K562 (cell line): ENCODE data around the gene CD46. TPM values are rescaled to one million over a fixed set of nuclear protein-coding genes. Genes with fewer than 3 reads are reported as not detected.

Experiments used
- ASH1L ChIP-seq: fragments of 450-650 bp; IDR thresholded peaks from 2 replicates; pipeline ENCODE4 v1.6.1; 2018; ENCODE audit warnings: borderline replicate concordance, mild to moderate bottlenecking, low read depth; ENCODE audit not compliant: partially characterized antibody
- BCOR ChIP-seq: fragments of 450-650 bp; IDR thresholded peaks from 2 replicates; pipeline ENCODE4 v1.6.1; 2016
- CHD4 ChIP-seq: fragments of 200-600 bp; sonication (generic); IDR thresholded peaks from 3 replicates; pipeline ENCODE4 v1.6.1; 2012; ENCODE audit warnings: low read depth, mild to moderate bottlenecking, mixed read lengths, low read length, inconsistent platforms; ENCODE audit not compliant: insufficient read depth, insufficient replicate concordance, poor library complexity, severe bottlenecking
- GATAD2A ChIP-seq: fragments of 450-650 bp; IDR thresholded peaks from 2 replicates; pipeline ENCODE4 v1.6.1; 2017
- HIVEP1 ChIP-seq: fragments of 250-450 bp; sonication (Bioruptor Pico); IDR thresholded peaks from 2 replicates; pipeline ENCODE4 v1.4.0; 2020; ENCODE audit warnings: mild to moderate bottlenecking
- KLF6 ChIP-seq: fragments of 250-450 bp; sonication (Bioruptor Pico); IDR thresholded peaks from 2 replicates; pipeline ENCODE4 v1.4.0; 2020; ENCODE audit warnings: mild to moderate bottlenecking, moderate library complexity, borderline replicate concordance
- NFXL1 ChIP-seq: fragments of 450-650 bp; formaldehyde crosslinking; IDR thresholded peaks from 2 replicates; pipeline ENCODE4 v1.4.0; 2021; ENCODE audit warnings: mild to moderate bottlenecking
- NKRF ChIP-seq: fragments of 450-650 bp; IDR thresholded peaks from 2 replicates; pipeline ENCODE4 v1.6.1; 2016; ENCODE audit warnings: borderline replicate concordance
- PHB ChIP-seq: fragments of 250-450 bp; sonication (Bioruptor Pico); IDR thresholded peaks from 2 replicates; pipeline ENCODE4 v1.5.0; 2021
- PHF21A ChIP-seq: fragments of 450-650 bp; IDR thresholded peaks from 2 replicates; pipeline ENCODE4 v1.6.1; 2017; ENCODE audit warnings: low read depth, borderline replicate concordance
- SMARCC2 ChIP-seq: fragments of 450-650 bp; IDR thresholded peaks from 2 replicates; pipeline ENCODE4 v1.6.1; 2017; ENCODE audit warnings: antibody characterized with exemption, moderate library complexity, mild to moderate bottlenecking, low read depth
- SMC3 ChIP-seq: conservative IDR thresholded peaks from 2 replicates; pipeline ENCODE4 v1.6.1; 2011; ENCODE audit warnings: low read depth, low read length, improper control_type of control experiment; ENCODE audit not compliant: insufficient read depth
- SRSF1 ChIP-seq: fragments of 200-400 bp; formaldehyde crosslinking; IDR thresholded peaks from 2 replicates; pipeline ENCODE4 v1.6.1; 2017; ENCODE audit warnings: mild to moderate bottlenecking, low read depth, low read length, moderate library complexity
- TEAD1 ChIP-seq, 2 experiments: fragments of 450-650 bp in 1 of 2; sonication (generic) in 1 of 2; formaldehyde crosslinking; IDR thresholded peaks; 2 replicates each; pipeline versions ENCODE4 v1.4.0 to v1.8.0; 2020 to 2022; ENCODE audit warnings: mild to moderate bottlenecking in 2 of 2, missing genetic modification reagents in 1 of 2
- TFAM ChIP-seq: fragments of 250-450 bp; sonication (Bioruptor Pico); conservative IDR thresholded peaks from 2 replicates; pipeline ENCODE4 v1.5.0; 2021; ENCODE audit warnings: mild to moderate bottlenecking, moderate library complexity
- ZNF212 ChIP-seq: fragments of 450-650 bp; formaldehyde crosslinking; IDR thresholded peaks from 2 replicates; pipeline ENCODE4 v1.4.0; 2020; ENCODE audit warnings: mild to moderate bottlenecking
- ZNF592 ChIP-seq: fragments of 450-650 bp; IDR thresholded peaks from 2 replicates; pipeline ENCODE4 v1.6.1; 2017; ENCODE audit warnings: antibody characterized with exemption, mild to moderate bottlenecking
- polyA plus RNA-seq, 8 experiments: library from polyadenylated mRNA; depleted of rRNA in 4 of 8; stranded (reverse) in 5 of 8; unstranded in 3 of 8; fragments of >200 nt; fragmentation: Nextera tagmentation in 2 of 8; fragmentation: Illumina TruSeq in 1 of 8; extraction: Ambion mirVana in 2 of 8; extraction: Trizol in 1 of 8; gene quantifications; 2 replicates each; pipeline versions ENCODE4 v1.2.1 to v1.2.3, GENCODE V29; 2011 to 2014; ENCODE audit warnings: inconsistent platforms in 1 of 8, missing spikeins in 1 of 8
- total RNA-seq, 7 experiments: library from RNA; depleted of rRNA in 6 of 7; stranded (reverse); fragments of >200 nt in 6 of 7; fragmentation: Illumina TruSeq in 2 of 7; extraction: Trizol in 2 of 7; gene quantifications; 2 replicates each; pipeline versions ENCODE4 v1.2.1 to v1.2.3, GENCODE V29; 2011 to 2021; ENCODE audit warnings: low replicate concordance in 1 of 7
- TF ChIP-seq, protein P1 (sequence below): sonication (generic); formaldehyde crosslinking; IDR thresholded peaks from 2 replicates; pipeline ENCODE4 v1.8.0; 2022; ENCODE audit warnings: mild to moderate bottlenecking, missing genetic modification reagents

The CD46 gene
- total and polyA plus RNA-seq, 9 of the 15 experiments (the other 6 are each of a cell fraction or from before 2014, with no cell fraction given) = 87.9 to 374 (median 156) TPM

DNA sequence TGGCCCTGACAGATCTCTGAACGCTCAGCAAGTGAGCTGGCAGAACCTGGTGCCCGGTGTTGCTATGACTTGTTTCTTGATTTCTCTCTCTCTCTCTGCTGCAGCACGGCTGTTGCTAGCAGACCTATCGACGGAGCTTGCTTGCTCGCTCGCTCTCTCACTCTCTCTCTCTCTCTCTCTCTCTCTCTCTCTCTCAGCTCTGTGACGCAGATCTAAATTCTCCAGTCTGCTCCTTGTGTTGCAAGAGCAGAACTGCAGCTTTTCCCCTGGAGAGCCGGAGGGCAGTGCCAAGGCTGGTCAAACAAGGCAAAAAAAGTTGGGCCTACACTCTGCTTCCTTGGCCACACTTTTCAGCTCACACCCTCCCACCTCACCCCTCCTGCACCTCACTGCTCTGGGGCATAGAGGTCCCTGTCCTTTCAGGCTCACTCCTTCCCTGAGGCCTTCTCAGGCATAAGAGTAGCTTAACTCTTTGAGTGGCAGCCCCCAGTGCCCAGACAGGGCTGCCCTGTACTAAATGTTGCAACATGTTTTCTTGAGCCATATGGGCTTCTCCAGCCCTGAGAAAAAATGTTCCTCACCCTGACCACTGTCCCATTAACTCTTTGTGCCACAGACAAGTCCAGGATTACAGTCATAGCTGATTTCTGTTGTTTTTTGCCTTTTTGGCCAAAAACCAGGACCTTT lies 72.2 kb downstream of the CD46 start (continued):
- TF ChIP-seq, protein P1, sequence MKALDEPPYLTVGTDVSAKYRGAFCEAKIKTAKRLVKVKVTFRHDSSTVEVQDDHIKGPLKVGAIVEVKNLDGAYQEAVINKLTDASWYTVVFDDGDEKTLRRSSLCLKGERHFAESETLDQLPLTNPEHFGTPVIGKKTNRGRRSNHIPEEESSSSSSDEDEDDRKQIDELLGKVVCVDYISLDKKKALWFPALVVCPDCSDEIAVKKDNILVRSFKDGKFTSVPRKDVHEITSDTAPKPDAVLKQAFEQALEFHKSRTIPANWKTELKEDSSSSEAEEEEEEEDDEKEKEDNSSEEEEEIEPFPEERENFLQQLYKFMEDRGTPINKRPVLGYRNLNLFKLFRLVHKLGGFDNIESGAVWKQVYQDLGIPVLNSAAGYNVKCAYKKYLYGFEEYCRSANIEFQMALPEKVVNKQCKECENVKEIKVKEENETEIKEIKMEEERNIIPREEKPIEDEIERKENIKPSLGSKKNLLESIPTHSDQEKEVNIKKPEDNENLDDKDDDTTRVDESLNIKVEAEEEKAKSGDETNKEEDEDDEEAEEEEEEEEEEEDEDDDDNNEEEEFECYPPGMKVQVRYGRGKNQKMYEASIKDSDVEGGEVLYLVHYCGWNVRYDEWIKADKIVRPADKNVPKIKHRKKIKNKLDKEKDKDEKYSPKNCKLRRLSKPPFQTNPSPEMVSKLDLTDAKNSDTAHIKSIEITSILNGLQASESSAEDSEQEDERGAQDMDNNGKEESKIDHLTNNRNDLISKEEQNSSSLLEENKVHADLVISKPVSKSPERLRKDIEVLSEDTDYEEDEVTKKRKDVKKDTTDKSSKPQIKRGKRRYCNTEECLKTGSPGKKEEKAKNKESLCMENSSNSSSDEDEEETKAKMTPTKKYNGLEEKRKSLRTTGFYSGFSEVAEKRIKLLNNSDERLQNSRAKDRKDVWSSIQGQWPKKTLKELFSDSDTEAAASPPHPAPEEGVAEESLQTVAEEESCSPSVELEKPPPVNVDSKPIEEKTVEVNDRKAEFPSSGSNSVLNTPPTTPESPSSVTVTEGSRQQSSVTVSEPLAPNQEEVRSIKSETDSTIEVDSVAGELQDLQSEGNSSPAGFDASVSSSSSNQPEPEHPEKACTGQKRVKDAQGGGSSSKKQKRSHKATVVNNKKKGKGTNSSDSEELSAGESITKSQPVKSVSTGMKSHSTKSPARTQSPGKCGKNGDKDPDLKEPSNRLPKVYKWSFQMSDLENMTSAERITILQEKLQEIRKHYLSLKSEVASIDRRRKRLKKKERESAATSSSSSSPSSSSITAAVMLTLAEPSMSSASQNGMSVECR (CRISPR knock-in tag) = no peak
- no peak for TF ChIP-seq KLF6 (CRISPR knock-in tag)
- TF ChIP-seq SMARCC2 = no peak
- no peak for TF ChIP-seq NKRF
- TF ChIP-seq PHB (CRISPR knock-in tag) = no peak
- TF ChIP-seq SMC3 = no peak
- TF ChIP-seq TFAM (CRISPR knock-in tag) = no peak
- no peak for TF ChIP-seq SRSF1
- TF ChIP-seq BCOR = no peak
- peak; percentile 49; the same call in 1 of the 2 replicates for TF ChIP-seq PHF21A
- TF ChIP-seq ZNF592 = peak; percentile 57; the same call in 1 of the 2 replicates
- peak; percentile 77 for TF ChIP-seq GATAD2A
- peak; percentile 95; the same call in 1 of the 2 replicates for TF ChIP-seq ZNF212
- no peak for TF ChIP-seq HIVEP1 (CRISPR knock-in tag)
- TF ChIP-seq TEAD1 (CRISPR knock-in tag; IDR thresholded peaks at IDR 0.05) = 0 out of 4 replicates have a peak, but pooled peaks have one; percentile 23 to 24
- TF ChIP-seq ASH1L = no peak
- no peak for TF ChIP-seq CHD4
- no peak for TF ChIP-seq NFXL1 (CRISPR knock-in tag)
